Neural progenitor cell (in vitro differentiated cells): ENCODE results near the gene POP7. TPM values are rescaled to one million over a fixed set of nuclear protein-coding genes. Genes with fewer than 3 reads are reported as not detected.
"Not testable (repeated sequence)": the region's sequence is repeated elsewhere in the genome, so short reads cannot be mapped to it uniquely, and the experiment has no call there.

ENCODE experiments used
- DNase-seq: peaks from one replicate; pipeline ENCODE4 v3.0.0-alpha.2; 2016; ENCODE audit warnings: low spot score
- H2AFZ ChIP-seq: fragments of 200-600 bp; sonication (generic); replicated peaks from 2 replicates; pipeline ENCODE4 v1.6.1; 2016; ENCODE audit warnings: antibody characterized with exemption
- H3F3A ChIP-seq: fragments of 200-600 bp; sonication (generic); 2 replicates; pipeline ENCODE4 v1.6.1; 2016; ENCODE audit warnings: antibody characterized with exemption, low read depth
- H3K27ac ChIP-seq: fragments of 200-600 bp; sonication (generic); 2 replicates; pipeline ENCODE4 v1.5.1; 2016; ENCODE audit warnings: mild to moderate bottlenecking
- H3K27me3 ChIP-seq: fragments of 200-600 bp; sonication (generic); 2 replicates; pipeline ENCODE4 v1.6.1; 2016; ENCODE audit warnings: mild to moderate bottlenecking, moderate library complexity
- H3K36me3 ChIP-seq: fragments of 200-600 bp; sonication (generic); 2 replicates; pipeline ENCODE4 v1.5.1; 2016
- H3K4me1 ChIP-seq: fragments of 200-600 bp; sonication (generic); 2 replicates; pipeline ENCODE4 v1.6.1; 2016; ENCODE audit warnings: mixed run types
- H3K4me2 ChIP-seq: fragments of 200-600 bp; sonication (generic); 2 replicates; pipeline ENCODE4 v1.6.1; 2016
- H3K4me3 ChIP-seq: fragments of 200-600 bp; sonication (generic); 2 replicates; pipeline ENCODE4 v1.5.1; 2016
- H3K79me2 ChIP-seq: fragments of 200-600 bp; sonication (generic); 2 replicates; pipeline ENCODE4 v1.6.1; 2016; ENCODE audit warnings: low read depth
- H3K9ac ChIP-seq: fragments of 200-600 bp; sonication (generic); 2 replicates; pipeline ENCODE4 v1.6.1; 2016
- H3K9me3 ChIP-seq: fragments of 200-600 bp; sonication (generic); 2 replicates; pipeline ENCODE4 v1.5.1; 2016; ENCODE audit warnings: low read depth
- H4K20me1 ChIP-seq: fragments of 200-600 bp; sonication (generic); 2 replicates; pipeline ENCODE4 v1.6.1; 2016; ENCODE audit warnings: low read depth
- H3K27ac Mint-ChIP-seq: 3 replicates; pipeline ENCODE4 v1.8.0; 2021; ENCODE audit warnings: mixed read lengths
- H3K27me3 Mint-ChIP-seq: 2 replicates; pipeline ENCODE4 v1.8.0; 2022; ENCODE audit warnings: low read depth, mild to moderate bottlenecking, inconsistent platforms, moderate library complexity, mixed read lengths; ENCODE audit not compliant: insufficient read depth
- H3K36me3 Mint-ChIP-seq: 3 replicates; pipeline ENCODE4 v1.8.0; 2021; ENCODE audit warnings: mixed read lengths
- H3K4me1 Mint-ChIP-seq: 3 replicates; pipeline ENCODE4 v1.8.0; 2021; ENCODE audit warnings: mixed read lengths
- H3K4me3 Mint-ChIP-seq: 3 replicates; pipeline ENCODE4 v1.8.0; 2021; ENCODE audit warnings: mild to moderate bottlenecking, moderate library complexity, mixed read lengths
- H3K9me3 Mint-ChIP-seq: 3 replicates; pipeline ENCODE4 v1.8.0; 2020; ENCODE audit warnings: mixed read lengths
- EZH2 ChIP-seq: fragments of 200-600 bp; sonication (generic); IDR thresholded peaks from 2 replicates; pipeline ENCODE4 v1.6.1; 2017; ENCODE audit warnings: antibody characterized with exemption, mild to moderate bottlenecking, moderate library complexity
- EZH2phosphoT487 ChIP-seq: fragments of 200-600 bp; sonication (generic); IDR thresholded peaks from 2 replicates; pipeline ENCODE4 v1.6.1; 2017; ENCODE audit warnings: antibody characterized with exemption
- total RNA-seq: library from RNA; depleted of rRNA; stranded (reverse); fragments of >200 nt; gene quantifications from 2 replicates; pipeline ENCODE4 v1.2.3, GENCODE V29; 2015; ENCODE audit warnings: low replicate concordance
- TF ChIP-seq, protein P1 (sequence below): fragments of 200-600 bp; sonication (generic); IDR thresholded peaks from 2 replicates; pipeline ENCODE4 v1.5.1; 2017; ENCODE audit warnings: antibody characterized with exemption, mild to moderate bottlenecking

POP7 gene
- total RNA-seq, result 19.4 and 55.1 TPM in 2 replicates

DNA sequence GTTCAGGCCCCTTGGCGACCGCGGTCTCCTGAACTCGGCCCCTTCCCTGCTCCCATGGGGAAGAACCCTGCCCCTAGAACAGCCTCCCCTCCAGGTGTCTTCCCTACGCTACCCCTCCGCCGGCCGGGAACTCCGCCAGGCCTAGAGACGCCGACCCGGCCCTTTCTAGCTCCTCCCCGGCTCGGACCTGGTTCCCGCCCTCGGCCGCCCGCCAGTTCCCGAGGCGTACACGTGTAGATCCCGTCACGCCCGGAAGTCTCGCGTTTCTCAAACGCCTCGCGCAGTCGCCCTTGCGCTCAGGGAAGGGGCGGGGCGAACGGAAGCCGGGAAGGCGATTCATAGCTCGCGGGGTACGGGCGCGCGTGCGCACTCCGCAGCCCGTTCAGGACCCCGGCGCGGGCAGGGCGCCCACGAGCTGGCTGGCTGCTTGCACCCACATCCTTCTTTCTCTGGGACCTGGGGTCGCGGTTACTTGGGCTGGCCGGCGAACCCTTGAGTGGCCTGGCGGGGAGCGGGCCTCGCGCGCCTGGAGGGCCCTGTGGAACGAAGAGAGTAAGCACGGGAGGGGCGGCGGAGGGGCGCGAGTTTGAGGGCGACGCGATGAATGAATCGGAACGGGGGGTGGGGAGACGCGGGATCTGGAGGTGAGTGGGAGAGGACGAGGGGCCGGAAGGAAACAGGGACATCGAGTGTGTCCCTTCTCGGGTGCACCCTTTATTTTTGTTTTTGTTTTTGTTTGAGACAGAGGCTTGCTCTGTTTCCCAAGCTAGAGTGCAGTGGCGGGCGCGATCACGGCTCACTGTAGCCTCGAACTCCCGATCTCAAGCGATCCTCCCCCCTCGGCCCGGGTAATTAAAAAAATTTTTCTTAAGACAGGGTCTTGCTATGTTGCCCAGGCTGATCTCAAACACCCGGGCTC lies at the start of gene POP7:
Gene POP7, plus strand, starts transcription at position 369 of the 919 bp plus-strand sequence. CDS start 710 bp downstream, outside the sequence.
- Histone ChIP-seq H3F3A (peaks cover 12% of the 10 kb centered on the region), H3K79me2 (peaks cover 24% of the 10 kb centered on the region), H2AFZ (peak within 1 kb of the TSS; percentile 89), H3K4me3 (peak within 1 kb of the TSS; percentile 90), H3K9ac (peak within 1 kb of the TSS; percentile 94), H3K4me2 (peak within 1 kb of the TSS; percentile 84), H3K9me3 (no peaks in the 10 kb centered on the region), H4K20me1 (peaks cover 16% of the 10 kb centered on the region), H3K27ac (peak within 1 kb of the TSS; percentile 87), H3K36me3 (peaks cover 4% of the 10 kb centered on the region), H3K4me1 (peaks cover 14% of the 10 kb centered on the region), H3K27me3 (no peaks in the 10 kb centered on the region)
- DNase-seq, result peak; percentile 100
- Mint-ChIP-seq H3K27me3 (peaks cover 2% of the 10 kb centered on the region), H3K4me1 (peaks cover 10% of the 10 kb centered on the region), H3K9me3 (no peaks in the 10 kb centered on the region), H3K4me3 (peak within 1 kb of the TSS; percentile 98), H3K27ac (peak within 1 kb of the TSS; percentile 96), H3K36me3 (peaks cover 2% of the 10 kb centered on the region)
- TF ChIP-seq EZH2, result no peak
- TF ChIP-seq EZH2phosphoT487, result no peak
- TF ChIP-seq, protein P1, sequence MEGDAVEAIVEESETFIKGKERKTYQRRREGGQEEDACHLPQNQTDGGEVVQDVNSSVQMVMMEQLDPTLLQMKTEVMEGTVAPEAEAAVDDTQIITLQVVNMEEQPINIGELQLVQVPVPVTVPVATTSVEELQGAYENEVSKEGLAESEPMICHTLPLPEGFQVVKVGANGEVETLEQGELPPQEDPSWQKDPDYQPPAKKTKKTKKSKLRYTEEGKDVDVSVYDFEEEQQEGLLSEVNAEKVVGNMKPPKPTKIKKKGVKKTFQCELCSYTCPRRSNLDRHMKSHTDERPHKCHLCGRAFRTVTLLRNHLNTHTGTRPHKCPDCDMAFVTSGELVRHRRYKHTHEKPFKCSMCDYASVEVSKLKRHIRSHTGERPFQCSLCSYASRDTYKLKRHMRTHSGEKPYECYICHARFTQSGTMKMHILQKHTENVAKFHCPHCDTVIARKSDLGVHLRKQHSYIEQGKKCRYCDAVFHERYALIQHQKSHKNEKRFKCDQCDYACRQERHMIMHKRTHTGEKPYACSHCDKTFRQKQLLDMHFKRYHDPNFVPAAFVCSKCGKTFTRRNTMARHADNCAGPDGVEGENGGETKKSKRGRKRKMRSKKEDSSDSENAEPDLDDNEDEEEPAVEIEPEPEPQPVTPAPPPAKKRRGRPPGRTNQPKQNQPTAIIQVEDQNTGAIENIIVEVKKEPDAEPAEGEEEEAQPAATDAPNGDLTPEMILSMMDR, result no peak

DNA sequence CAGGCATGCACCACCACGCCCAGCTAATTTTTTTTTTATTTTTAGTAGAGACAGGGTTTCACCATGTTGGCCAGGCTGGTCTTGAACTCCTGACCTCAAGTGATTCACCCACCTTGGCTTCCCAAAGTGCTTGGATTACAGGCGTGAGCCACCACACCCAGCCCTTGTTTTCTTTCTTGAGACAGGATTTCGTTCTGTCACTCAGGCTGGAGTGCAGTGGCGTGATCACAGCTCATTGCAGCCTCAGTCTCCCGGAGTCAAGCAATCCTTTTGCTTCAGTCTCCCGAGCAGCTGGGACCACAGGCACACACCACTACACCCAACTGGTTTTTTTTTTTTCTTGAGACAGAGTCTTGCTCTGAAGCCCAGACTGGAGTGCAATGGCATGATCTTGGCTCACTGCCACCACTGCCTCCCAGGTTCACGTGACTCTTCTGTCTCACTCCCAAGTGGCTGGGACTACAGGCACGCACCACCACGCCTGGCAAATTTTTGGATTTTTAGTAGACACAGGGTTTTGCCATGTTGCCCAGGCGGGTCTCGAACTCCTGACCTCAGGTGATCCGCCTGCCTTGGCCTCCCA lies 43.6 kb upstream of the POP7 start:
- not testable (repeated sequence) for H3K36me3 Mint-ChIP-seq, H3K9ac ChIP-seq, H3K27ac ChIP-seq, DNase-seq, H3K36me3 ChIP-seq, H3F3A ChIP-seq, H3K4me1 ChIP-seq, H3K4me3 Mint-ChIP-seq, H2AFZ ChIP-seq, H3K79me2 ChIP-seq, H4K20me1 ChIP-seq, H3K9me3 Mint-ChIP-seq, H3K9me3 ChIP-seq, H3K4me1 Mint-ChIP-seq, H3K27ac Mint-ChIP-seq, H3K4me3 ChIP-seq, H3K4me2 ChIP-seq
- H3K27me3 ChIP-seq, result peaks cover 15% of the 10 kb centered on the region
- H3K27me3 Mint-ChIP-seq, result peaks cover 27% of the 10 kb centered on the region

DNA sequence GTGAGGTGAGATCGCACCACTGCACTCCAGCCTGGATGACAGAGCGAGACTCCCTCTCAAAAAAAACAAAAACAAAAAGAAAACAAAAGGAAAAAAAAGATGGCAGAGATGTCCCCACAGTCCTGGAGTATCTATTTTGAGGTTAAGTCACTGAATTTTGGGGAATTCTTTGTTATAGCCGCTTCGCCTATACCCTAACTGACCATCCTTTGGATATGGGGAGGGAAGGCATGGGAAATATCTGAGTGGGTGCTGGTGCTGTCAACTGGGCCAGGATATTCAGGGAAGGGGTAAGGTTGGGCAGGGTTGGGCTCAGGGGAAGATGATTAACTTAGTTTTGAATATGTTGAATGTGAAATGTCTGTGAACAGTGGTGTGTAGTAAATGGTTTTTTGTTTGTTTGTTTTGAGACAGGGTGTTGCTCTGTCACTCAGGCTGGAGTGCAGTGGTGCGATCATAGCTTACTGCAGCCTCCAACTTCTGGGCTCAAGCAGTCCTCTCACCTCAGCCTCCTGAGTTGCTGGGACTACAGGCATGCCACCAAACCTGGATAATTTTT lies 40.7 kb upstream of the POP7 start:
- Histone ChIP-seq H4K20me1 (no peaks in the 10 kb centered on the region), H3K9ac (no peak overlapping the region), H3F3A (no peaks in the 10 kb centered on the region), H3K4me3 (no peak overlapping the region), H3K4me1 (no peaks in the 10 kb centered on the region), H3K36me3 (no peaks in the 10 kb centered on the region), H3K27ac (no peak overlapping the region), H2AFZ (no peak overlapping the region), H3K27me3 (peaks cover 5% of the 10 kb centered on the region), H3K79me2 (no peaks in the 10 kb centered on the region), H3K4me2 (no peak overlapping the region), H3K9me3 (no peaks in the 10 kb centered on the region)
- H3K36me3 Mint-ChIP-seq, result no peaks in the 10 kb centered on the region
- H3K4me1 Mint-ChIP-seq, result no peaks in the 10 kb centered on the region
- DNase-seq, result no peak
- H3K9me3 Mint-ChIP-seq, result no peaks in the 10 kb centered on the region
- peaks cover 23% of the 10 kb centered on the region for H3K27me3 Mint-ChIP-seq
- no peak overlapping the region for H3K27ac Mint-ChIP-seq
- H3K4me3 Mint-ChIP-seq, result no peak overlapping the region
- no peak for TF ChIP-seq EZH2
- TF ChIP-seq, protein P1, result no peak
- no peak for TF ChIP-seq EZH2phosphoT487
